ENCODE measurements around the gene SPESP1.

DNA sequence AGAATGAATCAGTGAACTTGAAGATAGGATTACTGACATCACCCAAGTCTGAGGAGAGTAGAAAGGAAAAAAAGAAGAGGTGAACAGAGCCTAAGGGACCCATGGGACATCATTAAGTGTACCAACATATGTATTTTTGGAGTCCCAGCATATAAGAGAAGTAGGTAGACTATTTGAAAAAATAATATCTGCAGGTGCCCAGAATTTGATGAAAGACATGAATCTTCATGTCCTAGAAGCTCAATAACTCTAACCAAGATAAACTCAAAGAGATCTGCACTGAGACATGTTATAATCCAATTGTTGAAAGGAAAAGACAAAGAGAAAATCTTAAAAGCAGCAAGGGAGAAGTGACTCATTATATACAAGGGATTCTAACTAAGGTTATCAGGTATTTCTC is 39.0 kb downstream of the SPESP1 start:
- TF ChIP-seq, protein P1, sequence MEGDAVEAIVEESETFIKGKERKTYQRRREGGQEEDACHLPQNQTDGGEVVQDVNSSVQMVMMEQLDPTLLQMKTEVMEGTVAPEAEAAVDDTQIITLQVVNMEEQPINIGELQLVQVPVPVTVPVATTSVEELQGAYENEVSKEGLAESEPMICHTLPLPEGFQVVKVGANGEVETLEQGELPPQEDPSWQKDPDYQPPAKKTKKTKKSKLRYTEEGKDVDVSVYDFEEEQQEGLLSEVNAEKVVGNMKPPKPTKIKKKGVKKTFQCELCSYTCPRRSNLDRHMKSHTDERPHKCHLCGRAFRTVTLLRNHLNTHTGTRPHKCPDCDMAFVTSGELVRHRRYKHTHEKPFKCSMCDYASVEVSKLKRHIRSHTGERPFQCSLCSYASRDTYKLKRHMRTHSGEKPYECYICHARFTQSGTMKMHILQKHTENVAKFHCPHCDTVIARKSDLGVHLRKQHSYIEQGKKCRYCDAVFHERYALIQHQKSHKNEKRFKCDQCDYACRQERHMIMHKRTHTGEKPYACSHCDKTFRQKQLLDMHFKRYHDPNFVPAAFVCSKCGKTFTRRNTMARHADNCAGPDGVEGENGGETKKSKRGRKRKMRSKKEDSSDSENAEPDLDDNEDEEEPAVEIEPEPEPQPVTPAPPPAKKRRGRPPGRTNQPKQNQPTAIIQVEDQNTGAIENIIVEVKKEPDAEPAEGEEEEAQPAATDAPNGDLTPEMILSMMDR (IDR thresholded peaks at IDR 0.05; ENCODE audit: extremely low read depth in 1 of 2, insufficient read depth in 1 of 2, low read depth in 1 of 2, low read length in 2 of 2): no peak
- TF ChIP-seq POLR2AphosphoS5 (IDR thresholded peaks at IDR 0.05; ENCODE audit: insufficient read depth, low read depth, low read length) (no peak), MYC (IDR thresholded peaks at IDR 0.05; ENCODE audit: low read depth, low read length) (no peak), POLR2A (IDR thresholded peaks at IDR 0.05; ENCODE audit: low read depth, low read length) (no peak), GATA2 (IDR thresholded peaks at IDR 0.05; ENCODE audit: insufficient read depth, insufficient read length, low read depth, low read length) (no peak), EZH2 (IDR thresholded peaks at IDR 0.05; ENCODE audit: borderline replicate concordance, low read depth, low read length, severe bottlenecking) (no peak), JUN (IDR thresholded peaks at IDR 0.05; ENCODE audit: borderline replicate concordance, insufficient read depth, insufficient read length, low read depth) (no peak)
- TF ChIP-seq, protein P2, sequence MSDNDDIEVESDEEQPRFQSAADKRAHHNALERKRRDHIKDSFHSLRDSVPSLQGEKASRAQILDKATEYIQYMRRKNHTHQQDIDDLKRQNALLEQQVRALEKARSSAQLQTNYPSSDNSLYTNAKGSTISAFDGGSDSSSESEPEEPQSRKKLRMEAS (IDR thresholded peaks at IDR 0.05; ENCODE audit: insufficient read depth, insufficient read length): no peak
